HepG2 (cell line): ENCODE data around the gene TFAP2C. TPM values are rescaled to one million over a fixed set of nuclear protein-coding genes. Genes with fewer than 3 reads are reported as not detected.

Experiments used
- ATAC-seq: fragments of 200-7000 bp; cut with Tn5 transposase; 3 replicates; pipeline ENCODE4 v1.9.1; 2020; ENCODE audit warnings: mild to moderate bottlenecking, moderate library complexity
- BruUV-seq: library from RNA; stranded (reverse); fragments of 400-500 nt; replicated peaks from 2 replicates; lab custom pipeline; 2021; lab: Mats Ljungman, UMichigan
- CTCF ChIA-PET: fragments of 300-600 bp; formaldehyde crosslinking; extraction: SDS; loops from one replicate; lab custom pipeline; 2021; ENCODE audit warnings: low total read pairs, inconsistent platforms, low intra/inter-chr PET ratio; lab: Yijun Ruan, JAX
- POLR2A ChIA-PET: fragments of 350-600 bp; sonication (Branson Sonifier 250); formaldehyde crosslinking; loops from one replicate; lab custom pipeline; 2020; ENCODE audit warnings: antibody characterized with exemption, inconsistent platforms; lab: Yijun Ruan, JAX
- DNase-seq: peaks from one replicate; pipeline ENCODE4 v3.0.0-alpha.2; 2015; ENCODE audit warnings: low spot score
- FAIRE-seq: peaks from 3 replicates; lab custom pipeline; 2011; peaks lifted over from hg19 to GRCh38; lab: Jason Lieb, UNC
- H2AFZ ChIP-seq: one replicate; pipeline ENCODE4 v1.6.1; 2011; ENCODE audit warnings: low read length, inconsistent platforms
- H3K27ac ChIP-seq: fragments of 300-600 bp; 3 replicates; pipeline ENCODE4 v1.8.0; 2011; ENCODE audit warnings: mixed run types, mild to moderate bottlenecking, mixed read lengths, low read length, inconsistent platforms; ENCODE audit not compliant: insufficient read depth; ENCODE audit errors: extremely low read length
- H3K27me3 ChIP-seq, 2 experiments: fragments of 200-600 bp in 1 of 2; 2 replicates in 1 of 2; 3 replicates in 1 of 2; pipeline versions ENCODE4 v1.6.0 to v1.8.0; 2011; ENCODE audit warnings: low read length in 2 of 2, mild to moderate bottlenecking in 2 of 2, moderate library complexity in 2 of 2, inconsistent platforms in 1 of 2; ENCODE audit not compliant: insufficient read depth in 2 of 2, control insufficient read depth in 1 of 2
- H3K36me3 ChIP-seq, 2 experiments: fragments of 200-600 bp in 1 of 2; replicated peaks in 1 of 2; 2 replicates in 1 of 2; 3 replicates in 1 of 2; pipeline versions ENCODE4 v1.5.1 to v1.8.0; 2011; ENCODE audit warnings: low read length in 2 of 2, inconsistent platforms in 1 of 2; ENCODE audit not compliant: insufficient read depth in 2 of 2, control insufficient read depth in 1 of 2
- H3K4me1 ChIP-seq: 2 replicates; pipeline ENCODE4 v1.5.1; 2012; ENCODE audit warnings: low read length, inconsistent platforms; ENCODE audit not compliant: insufficient read depth
- H3K4me2 ChIP-seq: 2 replicates; pipeline ENCODE4 v1.6.0; 2011; ENCODE audit warnings: low read depth, low read length, inconsistent platforms
- H3K4me3 ChIP-seq, 3 experiments: fragments of 200-600 bp in 1 of 3; sonication (generic), shearing (Covaris generic) in 1 of 3; replicated peaks in 1 of 3; 2 replicates each; pipeline ENCODE4 v1.5.1; 2011 to 2016; ENCODE audit warnings: low read length in 3 of 3, inconsistent platforms in 2 of 3, low read depth in 2 of 3, mild to moderate bottlenecking in 2 of 3, control low read depth in 1 of 3, mixed read lengths in 1 of 3; ENCODE audit not compliant: insufficient read depth in 1 of 3
- H3K79me2 ChIP-seq: one replicate; pipeline ENCODE4 v1.6.1; 2011; ENCODE audit warnings: low read length, inconsistent platforms; ENCODE audit not compliant: insufficient read depth
- H3K9ac ChIP-seq: 2 replicates; pipeline ENCODE4 v1.6.0; 2011; ENCODE audit warnings: mild to moderate bottlenecking, low read depth, low read length, inconsistent platforms; ENCODE audit not compliant: insufficient read depth
- H3K9me3 ChIP-seq: 2 replicates; pipeline ENCODE4 v1.5.1; 2012; ENCODE audit warnings: mild to moderate bottlenecking, low read length
- H4K20me1 ChIP-seq: 2 replicates; pipeline ENCODE4 v1.6.0; 2011; ENCODE audit warnings: inconsistent platforms, mild to moderate bottlenecking, low read length, moderate library complexity; ENCODE audit not compliant: insufficient read depth
- ADNP ChIP-seq: sonication (generic); formaldehyde crosslinking; IDR thresholded peaks from 2 replicates; pipeline ENCODE4 v1.4.0; 2020; ENCODE audit warnings: missing genetic modification reagents
- ARID2 ChIP-seq: sonication (generic); formaldehyde crosslinking; IDR thresholded peaks from 2 replicates; pipeline ENCODE4 v1.8.1; 2022; ENCODE audit warnings: mild to moderate bottlenecking, missing genetic modification reagents, borderline replicate concordance
- CBX2 ChIP-seq, 2 experiments: fragments of 200-600 bp in 1 of 2; sonication (generic); formaldehyde crosslinking in 1 of 2; IDR thresholded peaks; 2 replicates each; pipeline versions ENCODE4 v1.7.0 to v1.8.1; 2018 to 2022; ENCODE audit warnings: low read depth in 2 of 2, low read length in 1 of 2, mild to moderate bottlenecking in 1 of 2, missing genetic modification reagents in 1 of 2
- DRAP1 ChIP-seq: IDR thresholded peaks from 2 replicates; pipeline ENCODE4 v1.6.1; 2016; ENCODE audit warnings: missing genetic modification reagents, missing compliant biosample characterization
- ERF ChIP-seq: IDR thresholded peaks from 2 replicates; pipeline ENCODE4 v1.6.1; 2018; ENCODE audit warnings: missing biosample characterization, missing genetic modification reagents
- EZH2 ChIP-seq: conservative IDR thresholded peaks from 2 replicates; pipeline ENCODE4 v1.6.1; 2012; ENCODE audit warnings: mild to moderate bottlenecking, low read depth, low read length, moderate library complexity
- HNF1A ChIP-seq, 2 experiments: sonication (generic) in 1 of 2; formaldehyde crosslinking in 1 of 2; IDR thresholded peaks; 2 replicates each; pipeline versions ENCODE4 v1.4.0 to v1.6.1; 2016 to 2020; ENCODE audit warnings: borderline replicate concordance in 1 of 2, low read depth in 1 of 2, mild to moderate bottlenecking in 1 of 2, missing genetic modification reagents in 1 of 2
- MZF1 ChIP-seq: sonication (generic); formaldehyde crosslinking; IDR thresholded peaks from 2 replicates; pipeline ENCODE4 v1.8.1; 2023; ENCODE audit warnings: mild to moderate bottlenecking, missing genetic modification reagents, borderline replicate concordance
- NCOR1 ChIP-seq: fragments of 200-600 bp; sonication (generic); IDR thresholded peaks from 2 replicates; pipeline ENCODE4 v1.7.0; 2017; ENCODE audit warnings: antibody characterized with exemption, low read length, borderline replicate concordance
- REST ChIP-seq, 2 experiments: IDR thresholded peaks; 2 replicates each; pipeline ENCODE4 v1.6.1; 2011 to 2012; ENCODE audit warnings: low read length in 2 of 2, borderline replicate concordance in 1 of 2, low read depth in 1 of 2, mild to moderate bottlenecking in 1 of 2, moderate library complexity in 1 of 2
- SOX5 ChIP-seq: IDR thresholded peaks from 2 replicates; pipeline ENCODE4 v1.6.1; 2016; ENCODE audit warnings: borderline replicate concordance
- XBP1 ChIP-seq: sonication (generic); formaldehyde crosslinking; IDR thresholded peaks from 2 replicates; pipeline ENCODE4 v1.5.0; 2020; ENCODE audit warnings: missing genetic modification reagents
- ZNF383 ChIP-seq: sonication (generic); formaldehyde crosslinking; IDR thresholded peaks from 2 replicates; pipeline ENCODE4 v1.4.0; 2020; ENCODE audit warnings: missing genetic modification reagents, mild to moderate bottlenecking, borderline replicate concordance
- ZNF556 ChIP-seq: sonication (generic); formaldehyde crosslinking; IDR thresholded peaks from 2 replicates; pipeline ENCODE4 v1.4.0; 2020; ENCODE audit warnings: mild to moderate bottlenecking, missing genetic modification reagents, borderline replicate concordance
- ZNF580 ChIP-seq: IDR thresholded peaks from 2 replicates; pipeline ENCODE4 v1.6.1; 2016; ENCODE audit warnings: low read depth, borderline replicate concordance
- WGBS: methylation state at CpG from one replicate; pipeline ENCODE4 v1.1.6; 2017; ENCODE audit warnings: low lambda C conversion rate; 5-methylcytosine and 5-hydroxymethylcytosine counted together
- in situ Hi-C: cut with HindIII; loops from 2 replicates; pipeline ENCODE4 v1.10.0; 2017; ENCODE audit warnings: low pct_unique_long_range_greater_than_20kb; ENCODE audit not compliant: extremely low pct_ligation_motif_present
- intact Hi-C: fragments of 100-400 bp; cut with micrococcal nuclease; formaldehyde crosslinking; loops from one replicate; pipeline ENCODE4 v1.10.0; 2022; ENCODE audit not compliant: unreplicated experiment
- polyA plus RNA-seq, 8 experiments: library from polyadenylated mRNA; depleted of rRNA in 3 of 8; stranded (reverse) in 7 of 8; unstranded in 1 of 8; fragments of >200 nt; fragmentation: Illumina TruSeq in 4 of 8; extraction: Trizol in 4 of 8; gene quantifications; 2 replicates each; pipeline versions ENCODE4 v1.2.1 to v1.2.3, GENCODE V29; 2011 to 2016; ENCODE audit warnings: low read depth in 4 of 8, missing spikeins in 1 of 8, mixed read lengths in 1 of 8; ENCODE audit not compliant: insufficient read depth in 1 of 8
- total RNA-seq, 5 experiments: library from RNA; depleted of rRNA; stranded (reverse); fragments of >200 nt; fragmentation: Illumina TruSeq; extraction: Trizol; gene quantifications; 2 replicates each; pipeline ENCODE4 v1.2.3, GENCODE V29; 2016; ENCODE audit warnings: low read depth in 1 of 5

TFAP2C gene
- total and polyA plus RNA-seq, 2 of the 13 experiments (the other 11 are each of a cell fraction or from before 2014, with no cell fraction given), result not detected

- intact Hi-C loops, result no loop called here
- DNase-seq (no peak), FAIRE-seq (no peak), ATAC-seq (no peak)
- Histone ChIP-seq H3K4me1 (no peaks in the 10 kb centered on the region), H3K4me2 (no peak overlapping the region), H3K4me3 (no peak overlapping the region), H4K20me1 (no peaks in the 10 kb centered on the region), H3K9ac (no peak overlapping the region), H2AFZ (no peak overlapping the region), H3K9me3 (no peaks in the 10 kb centered on the region), H3K27ac (no peak overlapping the region), H3K27me3 (peaks cover 10 to 84% of the 10 kb centered on the region in 2 experiments), H3K36me3 (no peaks in the 10 kb centered on the region), H3K79me2 (no peaks in the 10 kb centered on the region)
- in situ Hi-C loops, result no loop called here
- 1% methylated on average over 2 of the region's 2 CpGs for WGBS
- CTCF ChIA-PET, result no interaction called here
- no peak for TF ChIP-seq MZF1
- 0 out of 2 replicates have a peak, but pooled peaks have one; percentile 65 for TF ChIP-seq EZH2
- no peak for TF ChIP-seq NCOR1
- TF ChIP-seq REST (IDR thresholded peaks at IDR 0.05; ENCODE audit: borderline replicate concordance in 1 of 2, low read depth in 1 of 2, low read length in 2 of 2), result no peak
- TF ChIP-seq ARID2 (CRISPR knock-in tag), result no peak
- no peak for TF ChIP-seq ERF (CRISPR knock-in tag)
- TF ChIP-seq HNF1A (IDR thresholded peaks at IDR 0.05; ENCODE audit: low read depth), result no peak
- TF ChIP-seq HNF1A (CRISPR knock-in tag; IDR thresholded peaks at IDR 0.05; ENCODE audit: borderline replicate concordance), result no peak
- no peak for TF ChIP-seq SOX5 (CRISPR knock-in tag)
- TF ChIP-seq XBP1 (CRISPR knock-in tag), result no peak
- no peak for TF ChIP-seq ZNF580
- TF ChIP-seq ZNF383 (CRISPR knock-in tag), result no peak
- no peak for TF ChIP-seq ZNF556 (CRISPR knock-in tag)
- TF ChIP-seq ADNP (CRISPR knock-in tag), result no peak
- TF ChIP-seq DRAP1, result no peak
- TF ChIP-seq CBX2 (IDR thresholded peaks at IDR 0.05; ENCODE audit: low read depth, low read length), result 0 out of 2 replicates have a peak, but pooled peaks have one; percentile 84
- no peak for TF ChIP-seq CBX2 (CRISPR knock-in tag; IDR thresholded peaks at IDR 0.05; ENCODE audit: low read depth)
- POLR2A ChIA-PET, result no interaction called here
- no TSS peak for BruUV-seq
Measured at GRCh38 chr20:56634307-56634706, 5.2 kb downstream of the TFAP2C start.
